Parathyroid adenoma (tissue), 2 donors: ENCODE measurements around the gene ENAM.

Source experiments
- H2AFZ ChIP-seq: fragments of 300-600 bp; sonication (generic); one replicate; pipeline ENCODE4 v1.7.0; 2017; ENCODE audit warnings: antibody characterized with exemption, mild to moderate bottlenecking
- H3K27ac ChIP-seq: fragments of 300-600 bp; sonication (generic); one replicate; pipeline ENCODE4 v1.7.0; 2017
- H3K27me3 ChIP-seq: fragments of 300-600 bp; sonication (generic); one replicate; pipeline ENCODE4 v1.7.0; 2017; ENCODE audit warnings: low read length; ENCODE audit not compliant: control insufficient read depth, insufficient read depth
- H3K36me3 ChIP-seq: fragments of 300-600 bp; sonication (generic); one replicate; pipeline ENCODE4 v1.7.0; 2017; ENCODE audit warnings: low read length; ENCODE audit not compliant: control insufficient read depth, insufficient read depth
- H3K4me1 ChIP-seq: fragments of 300-600 bp; sonication (generic); one replicate; pipeline ENCODE4 v1.7.0; 2017; ENCODE audit warnings: control low read depth
- H3K4me2 ChIP-seq: fragments of 300-600 bp; sonication (generic); one replicate; pipeline ENCODE4 v1.7.0; 2017; ENCODE audit warnings: low read length
- H3K4me3 ChIP-seq: fragments of 300-600 bp; sonication (generic); one replicate; pipeline ENCODE4 v1.7.0; 2017; ENCODE audit warnings: low read depth, low read length
- H3K79me2 ChIP-seq: fragments of 300-600 bp; sonication (generic); one replicate; pipeline ENCODE4 v1.7.0; 2017; ENCODE audit warnings: control low read depth
- H3K9ac ChIP-seq: fragments of 300-600 bp; sonication (generic); one replicate; pipeline ENCODE4 v1.7.0; 2017; ENCODE audit warnings: mild to moderate bottlenecking
- H3K9me3 ChIP-seq: fragments of 300-600 bp; sonication (generic); one replicate; pipeline ENCODE4 v1.7.0; 2017; ENCODE audit warnings: low read length; ENCODE audit not compliant: control insufficient read depth
- TF ChIP-seq, protein P1 (sequence below): fragments of 300-600 bp; sonication (generic); IDR thresholded peaks from one replicate; pipeline ENCODE4 v1.7.0; 2017; ENCODE audit warnings: antibody characterized with exemption, mild to moderate bottlenecking
- donor health status: primary hyperparathyroidism.

ENAM gene

GRCh38 chr4:70601422-70602039, 27.0 kb upstream of the ENAM start:
- Histone ChIP-seq H2AFZ (no peak overlapping the region), H3K4me1 (no peaks in the 10 kb centered on the region), H3K9ac (no peak overlapping the region), H3K4me2 (no peak overlapping the region), H3K9me3 (no peaks in the 10 kb centered on the region), H3K27ac (no peak overlapping the region), H3K36me3 (no peaks in the 10 kb centered on the region), H3K27me3 (no peaks in the 10 kb centered on the region), H3K79me2 (no peaks in the 10 kb centered on the region), H3K4me3 (no peak overlapping the region)
- TF ChIP-seq, protein P1, sequence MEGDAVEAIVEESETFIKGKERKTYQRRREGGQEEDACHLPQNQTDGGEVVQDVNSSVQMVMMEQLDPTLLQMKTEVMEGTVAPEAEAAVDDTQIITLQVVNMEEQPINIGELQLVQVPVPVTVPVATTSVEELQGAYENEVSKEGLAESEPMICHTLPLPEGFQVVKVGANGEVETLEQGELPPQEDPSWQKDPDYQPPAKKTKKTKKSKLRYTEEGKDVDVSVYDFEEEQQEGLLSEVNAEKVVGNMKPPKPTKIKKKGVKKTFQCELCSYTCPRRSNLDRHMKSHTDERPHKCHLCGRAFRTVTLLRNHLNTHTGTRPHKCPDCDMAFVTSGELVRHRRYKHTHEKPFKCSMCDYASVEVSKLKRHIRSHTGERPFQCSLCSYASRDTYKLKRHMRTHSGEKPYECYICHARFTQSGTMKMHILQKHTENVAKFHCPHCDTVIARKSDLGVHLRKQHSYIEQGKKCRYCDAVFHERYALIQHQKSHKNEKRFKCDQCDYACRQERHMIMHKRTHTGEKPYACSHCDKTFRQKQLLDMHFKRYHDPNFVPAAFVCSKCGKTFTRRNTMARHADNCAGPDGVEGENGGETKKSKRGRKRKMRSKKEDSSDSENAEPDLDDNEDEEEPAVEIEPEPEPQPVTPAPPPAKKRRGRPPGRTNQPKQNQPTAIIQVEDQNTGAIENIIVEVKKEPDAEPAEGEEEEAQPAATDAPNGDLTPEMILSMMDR: peak; percentile 61

GRCh38 chr4:70603856-70604255, 24.7 kb upstream of the ENAM start:
- TF ChIP-seq, protein P1: no peak
- Histone ChIP-seq H3K79me2 (no peaks in the 10 kb centered on the region), H3K27me3 (no peaks in the 10 kb centered on the region), H3K27ac (no peak overlapping the region), H2AFZ (no peak overlapping the region), H3K36me3 (no peaks in the 10 kb centered on the region), H3K4me3 (no peak overlapping the region), H3K9ac (no peak overlapping the region), H3K4me2 (no peak overlapping the region), H3K9me3 (no peaks in the 10 kb centered on the region), H3K4me1 (no peaks in the 10 kb centered on the region)

GRCh38 chr4:70606459-70606858, 22.1 kb upstream of the ENAM start:
- Histone ChIP-seq H3K4me2 (no peak overlapping the region), H2AFZ (no peak overlapping the region), H3K4me1 (no peaks in the 10 kb centered on the region), H3K4me3 (no peak overlapping the region), H3K9me3 (no peaks in the 10 kb centered on the region), H3K9ac (no peak overlapping the region), H3K27ac (no peak overlapping the region), H3K36me3 (no peaks in the 10 kb centered on the region), H3K79me2 (no peaks in the 10 kb centered on the region), H3K27me3 (no peaks in the 10 kb centered on the region)
- TF ChIP-seq, protein P1: no peak

GRCh38 chr4:70607334-70607853, 21.1 kb upstream of the ENAM start:
- Histone ChIP-seq H3K4me1 (no peaks in the 10 kb centered on the region), H3K27me3 (no peaks in the 10 kb centered on the region), H3K9ac (no peak overlapping the region), H2AFZ (no peak overlapping the region), H3K4me3 (no peak overlapping the region), H3K9me3 (no peaks in the 10 kb centered on the region), H3K36me3 (no peaks in the 10 kb centered on the region), H3K79me2 (no peaks in the 10 kb centered on the region), H3K4me2 (no peak overlapping the region), H3K27ac (no peak overlapping the region)
- TF ChIP-seq, protein P1: no peak

- peak overlapping the region; percentile 10 for H2AFZ ChIP-seq
- TF ChIP-seq, protein P1: no peak
- no peaks in the 10 kb centered on the region for H3K4me1 ChIP-seq
- no peaks in the 10 kb centered on the region for H3K36me3 ChIP-seq
- no peak overlapping the region for H3K4me3 ChIP-seq
- H3K79me2 ChIP-seq: no peaks in the 10 kb centered on the region
- H3K27me3 ChIP-seq: no peaks in the 10 kb centered on the region
- H3K4me2 ChIP-seq: no peak overlapping the region
- no peaks in the 10 kb centered on the region for H3K9me3 ChIP-seq
- H3K27ac ChIP-seq: no peak overlapping the region
- no peak overlapping the region for H3K9ac ChIP-seq
Measured at GRCh38 chr4:70608324-70608723, 20.2 kb upstream of the ENAM start.
